GM23248 (cell line): ENCODE measurements around the gene SBNO2. TPM values are rescaled to one million over a fixed set of nuclear protein-coding genes. Genes with fewer than 3 reads are reported as not detected.

Experiments used
- DNase-seq: peaks from one replicate; pipeline ENCODE4 v3.0.0-alpha.2; 2015
- H2AFZ ChIP-seq: fragments of 200-600 bp; sonication (generic); 2 replicates; pipeline ENCODE4 v1.6.1; 2016; ENCODE audit warnings: antibody characterized with exemption
- H3F3A ChIP-seq: fragments of 200-600 bp; sonication (generic); 2 replicates; pipeline ENCODE4 v1.6.1; 2016; ENCODE audit warnings: mild to moderate bottlenecking, antibody characterized with exemption, mixed run types; ENCODE audit not compliant: insufficient read depth
- H3K27ac ChIP-seq: fragments of 200-600 bp; sonication (generic); 2 replicates; pipeline ENCODE4 v1.5.1; 2016; ENCODE audit warnings: mild to moderate bottlenecking
- H3K27me3 ChIP-seq: fragments of 200-600 bp; sonication (generic); replicated peaks from 2 replicates; pipeline ENCODE4 v1.6.1; 2016; ENCODE audit warnings: mild to moderate bottlenecking; ENCODE audit not compliant: insufficient read depth
- H3K36me3 ChIP-seq: fragments of 200-600 bp; sonication (generic); 2 replicates; pipeline ENCODE4 v1.6.1; 2016; ENCODE audit warnings: low read depth, mild to moderate bottlenecking
- H3K4me1 ChIP-seq: fragments of 200-600 bp; sonication (generic); 2 replicates; pipeline ENCODE4 v1.6.1; 2016; ENCODE audit warnings: mild to moderate bottlenecking; ENCODE audit not compliant: insufficient read depth
- H3K4me2 ChIP-seq: fragments of 200-600 bp; sonication (generic); one replicate; pipeline ENCODE4 v1.6.1; 2016; ENCODE audit warnings: mild to moderate bottlenecking; ENCODE audit not compliant: unreplicated experiment
- H3K4me3 ChIP-seq: fragments of 200-600 bp; sonication (generic); 2 replicates; pipeline ENCODE4 v1.5.1; 2016; ENCODE audit warnings: mild to moderate bottlenecking
- H3K79me2 ChIP-seq: fragments of 200-600 bp; sonication (generic); 2 replicates; pipeline ENCODE4 v1.6.1; 2016; ENCODE audit warnings: mild to moderate bottlenecking; ENCODE audit not compliant: insufficient read depth
- H3K9ac ChIP-seq: fragments of 200-600 bp; sonication (generic); 2 replicates; pipeline ENCODE4 v1.6.1; 2016; ENCODE audit warnings: mild to moderate bottlenecking
- H3K9me2 ChIP-seq: fragments of 200-600 bp; sonication (generic); 2 replicates; pipeline ENCODE4 v1.6.1; 2016; ENCODE audit warnings: mixed run types, mild to moderate bottlenecking, moderate library complexity; ENCODE audit not compliant: insufficient read depth
- H3K9me3 ChIP-seq: fragments of 200-600 bp; sonication (generic); one replicate; pipeline ENCODE4 v1.6.1; 2017; ENCODE audit warnings: low read depth
- H4K20me1 ChIP-seq: fragments of 200-600 bp; sonication (generic); 2 replicates; pipeline ENCODE4 v1.6.0; 2016; ENCODE audit not compliant: insufficient read depth
- EZH2 ChIP-seq: fragments of 200-600 bp; sonication (generic); IDR thresholded peaks from 2 replicates; pipeline ENCODE4 v1.6.1; 2018; ENCODE audit warnings: antibody characterized with exemption, mild to moderate bottlenecking; ENCODE audit not compliant: insufficient read depth, poor library complexity, severe bottlenecking
- EZH2phosphoT487 ChIP-seq: fragments of 200-600 bp; sonication (generic); IDR thresholded peaks from 2 replicates; pipeline ENCODE4 v1.6.1; 2018; ENCODE audit warnings: antibody characterized with exemption, moderate library complexity, mild to moderate bottlenecking, low read depth; ENCODE audit not compliant: insufficient read depth
- WGBS, 2 experiments: methylation state at CpG; one replicate each; pipeline ENCODE4 v1.1.6; 2015 to 2017; ENCODE audit warnings: low lambda C conversion rate in 2 of 2, low coverage in 1 of 2; ENCODE audit errors: missing lambda C conversion rate in 2 of 2; 5-methylcytosine and 5-hydroxymethylcytosine counted together
- in situ Hi-C: fragments of 300-500 bp; cut with MboI; formaldehyde crosslinking; loops from 2 replicates; pipeline ENCODE4 v1.15.0; 2020
- polyA plus RNA-seq: library from polyadenylated mRNA; unstranded; fragments of >200 nt; fragmentation: Nextera tagmentation; extraction: Ambion mirVana; gene quantifications from 2 replicates; pipeline ENCODE4 v1.2.1, GENCODE V29; 2016
- total RNA-seq: library from RNA; depleted of rRNA; stranded (reverse); fragments of >200 nt; shearing (Covaris generic); gene quantifications from 2 replicates; pipeline ENCODE4 v1.2.3, GENCODE V29; 2014

The SBNO2 gene
- total and polyA plus RNA-seq, 2 experiments from 2014 or later = 7.5 to 70.4 TPM

GRCh38 chr19:1067341-1067957, 106.6 kb downstream of the SBNO2 start:
- 4 to 7% methylated on average over 29 to 38 of the region's 38 CpGs for WGBS, 2 experiments
- Histone ChIP-seq H3K9me3 (no peaks in the 10 kb centered on the region), H3K4me3 (peak overlapping the region; percentile 59), H3K4me1 (no peaks in the 10 kb centered on the region), H3K27ac (no peak overlapping the region), H3F3A (no peaks in the 10 kb centered on the region), H4K20me1 (no peaks in the 10 kb centered on the region), H2AFZ (peak overlapping the region; percentile 12; the same call in 1 of the 2 replicates), H3K4me2 (peak overlapping the region; percentile 73), H3K36me3 (no peaks in the 10 kb centered on the region), H3K9ac (peak overlapping the region; percentile 51; the same call in 1 of the 2 replicates), H3K79me2 (no peaks in the 10 kb centered on the region), H3K9me2 (no peaks in the 10 kb centered on the region), H3K27me3 (peaks cover 31% of the 10 kb centered on the region)
- no peak for TF ChIP-seq EZH2
- TF ChIP-seq EZH2phosphoT487 = no peak
- in situ Hi-C loops = no loop called here
- no peak for DNase-seq

GRCh38 chr19:1066748-1067340, 107.2 kb downstream of the SBNO2 start, which contains the start of gene ARHGAP45:
ARHGAP45 (plus strand) TSS chr19:1067167; CDS start chr19:1067406, 239 bp downstream.
- H3K27me3 ChIP-seq = peaks cover 31% of the 10 kb centered on the region
- peak within 1 kb of the TSS; percentile 59 for H3K4me3 ChIP-seq
- in situ Hi-C loops = no loop called here
- H3K4me1 ChIP-seq = no peaks in the 10 kb centered on the region
- H2AFZ ChIP-seq = peak within 1 kb of the TSS; percentile 12; the same call in 1 of the 2 replicates
- peak within 1 kb of the TSS; percentile 51; the same call in 1 of the 2 replicates for H3K9ac ChIP-seq
- H3K79me2 ChIP-seq = no peaks in the 10 kb centered on the region
- H3K4me2 ChIP-seq = peak within 1 kb of the TSS; percentile 73
- no peaks in the 10 kb centered on the region for H3K9me2 ChIP-seq
- no peak for TF ChIP-seq EZH2
- TF ChIP-seq EZH2phosphoT487 = no peak
- WGBS, 2 experiments = 5 to 11% methylated on average over 21 to 47 of the region's 61 CpGs
- H3K36me3 ChIP-seq = no peaks in the 10 kb centered on the region
- no peaks in the 10 kb centered on the region for H3F3A ChIP-seq
- no peak within 1 kb of the TSS for H3K27ac ChIP-seq
- H4K20me1 ChIP-seq = no peaks in the 10 kb centered on the region
- H3K9me3 ChIP-seq = no peaks in the 10 kb centered on the region
- DNase-seq = peak; percentile 63

GRCh38 chr19:1066251-1066747, 107.8 kb downstream of the SBNO2 start:
- no peaks in the 10 kb centered on the region for H3K79me2 ChIP-seq
- no peak overlapping the region for H3K27ac ChIP-seq
- H4K20me1 ChIP-seq = no peaks in the 10 kb centered on the region
- H3K9ac ChIP-seq = no peak overlapping the region; the same call in 1 of the 2 replicates
- H3K9me2 ChIP-seq = no peaks in the 10 kb centered on the region
- no peak overlapping the region; the same call in 1 of the 2 replicates for H2AFZ ChIP-seq
- no peaks in the 10 kb centered on the region for H3K4me1 ChIP-seq
- no peaks in the 10 kb centered on the region for H3K36me3 ChIP-seq
- in situ Hi-C loops = no loop called here
- peaks cover 31% of the 10 kb centered on the region for H3K27me3 ChIP-seq
- WGBS, 2 experiments = 35 to 46% methylated on average over 13 to 17 of the region's 17 CpGs
- peak overlapping the region; percentile 73 for H3K4me2 ChIP-seq
- no peak overlapping the region for H3K4me3 ChIP-seq
- H3K9me3 ChIP-seq = no peaks in the 10 kb centered on the region
- no peak for TF ChIP-seq EZH2phosphoT487
- TF ChIP-seq EZH2 = no peak
- H3F3A ChIP-seq = no peaks in the 10 kb centered on the region
- no peak for DNase-seq

- Histone ChIP-seq H3K9me2 (no peaks in the 10 kb centered on the region), H3K4me2 (no peak overlapping the region), H3K4me3 (no peak overlapping the region), H3K9me3 (no peaks in the 10 kb centered on the region), H3K9ac (no peak overlapping the region), H3F3A (no peaks in the 10 kb centered on the region), H3K27ac (no peak overlapping the region), H3K4me1 (no peaks in the 10 kb centered on the region), H3K27me3 (peaks cover 24% of the 10 kb centered on the region), H2AFZ (no peak overlapping the region), H4K20me1 (no peaks in the 10 kb centered on the region), H3K79me2 (no peaks in the 10 kb centered on the region), H3K36me3 (no peaks in the 10 kb centered on the region)
- no peak for DNase-seq
- TF ChIP-seq EZH2phosphoT487 (no peak), EZH2 (no peak)
- WGBS, 2 experiments = 70 to 80% methylated on average over 17 of the region's 17 CpGs
- in situ Hi-C loops = no loop called here
Measured at GRCh38 chr19:1065606-1066109, 108.4 kb downstream of the SBNO2 start.
